Hepatocyte (in vitro differentiated cells): Measurements from ENCODE around the gene GCNA. TPM values are rescaled to one million over a fixed set of nuclear protein-coding genes. Genes with fewer than 3 reads are reported as not detected.

Experiments
- DNase-seq: peaks from one replicate; pipeline ENCODE4 v3.0.0-alpha.2; 2016; ENCODE audit warnings: low spot score
- H2AFZ ChIP-seq: fragments of 200-600 bp; sonication (generic); 2 replicates; pipeline ENCODE4 v1.6.0; 2016; ENCODE audit warnings: antibody characterized with exemption, mild to moderate bottlenecking
- H3K27ac ChIP-seq: fragments of 200-600 bp; sonication (generic); 2 replicates; pipeline ENCODE4 v1.5.1; 2016; ENCODE audit warnings: mild to moderate bottlenecking
- H3K27me3 ChIP-seq: fragments of 200-600 bp; sonication (generic); 2 replicates; pipeline ENCODE4 v1.6.1; 2016
- H3K36me3 ChIP-seq: fragments of 200-600 bp; sonication (generic); replicated peaks from 2 replicates; pipeline ENCODE4 v1.5.1; 2016; ENCODE audit warnings: low read depth; ENCODE audit not compliant: insufficient read depth
- H3K4me1 ChIP-seq: fragments of 200-600 bp; sonication (generic); 2 replicates; pipeline ENCODE4 v1.5.1; 2016; ENCODE audit warnings: mild to moderate bottlenecking, moderate library complexity; ENCODE audit not compliant: insufficient read depth
- H3K4me2 ChIP-seq: fragments of 200-600 bp; sonication (generic); 2 replicates; pipeline ENCODE4 v1.6.0; 2016
- H3K4me3 ChIP-seq: fragments of 200-600 bp; sonication (generic); 2 replicates; pipeline ENCODE4 v1.5.1; 2016; ENCODE audit warnings: mild to moderate bottlenecking
- H3K79me2 ChIP-seq: fragments of 200-600 bp; sonication (generic); 2 replicates; pipeline ENCODE4 v1.6.0; 2017; ENCODE audit warnings: mild to moderate bottlenecking
- H3K9me2 ChIP-seq: fragments of 200-600 bp; sonication (generic); replicated peaks from 2 replicates; pipeline ENCODE4 v1.6.0; 2017; ENCODE audit warnings: mild to moderate bottlenecking; ENCODE audit not compliant: insufficient read depth
- H3K9me3 ChIP-seq: fragments of 200-600 bp; sonication (generic); 2 replicates; pipeline ENCODE4 v1.5.1; 2016; ENCODE audit warnings: low read depth, mild to moderate bottlenecking
- H4K20me1 ChIP-seq: fragments of 200-600 bp; sonication (generic); 2 replicates; pipeline ENCODE4 v1.6.0; 2016; ENCODE audit warnings: mild to moderate bottlenecking; ENCODE audit not compliant: insufficient read depth, poor library complexity, severe bottlenecking
- EZH2 ChIP-seq: fragments of 200-600 bp; sonication (generic); IDR thresholded peaks from 2 replicates; pipeline ENCODE4 v1.6.1; 2016; ENCODE audit warnings: antibody characterized with exemption, mild to moderate bottlenecking, borderline replicate concordance
- EZH2phosphoT487 ChIP-seq: fragments of 200-600 bp; sonication (generic); IDR thresholded peaks from one replicate; pipeline ENCODE4 v1.6.1; 2018; ENCODE audit warnings: antibody characterized with exemption, mild to moderate bottlenecking, low read depth, moderate library complexity; ENCODE audit not compliant: unreplicated experiment, severe bottlenecking
- WGBS: methylation state at CpG from one replicate; pipeline ENCODE4 v1.1.6; 2016; ENCODE audit warnings: low lambda C conversion rate; ENCODE audit errors: missing lambda C conversion rate; 5-methylcytosine and 5-hydroxymethylcytosine counted together
- polyA plus RNA-seq: library from polyadenylated mRNA; unstranded; fragments of >200 nt; fragmentation: Nextera tagmentation; extraction: Ambion mirVana; gene quantifications from 2 replicates; pipeline ENCODE4 v1.2.1, GENCODE V29; 2016
- total RNA-seq: library from RNA; depleted of rRNA; stranded (reverse); fragments of >200 nt; gene quantifications from 2 replicates; pipeline ENCODE4 v1.2.3, GENCODE V29; 2014
- TF ChIP-seq, protein P1 (sequence below): fragments of 200-600 bp; sonication (generic); IDR thresholded peaks from 2 replicates; pipeline ENCODE4 v1.5.1; 2016; ENCODE audit warnings: antibody characterized with exemption, mild to moderate bottlenecking; ENCODE audit not compliant: poor library complexity

The GCNA gene
- total and polyA plus RNA-seq, 2 experiments from 2014 or later, result 0.42 to 0.50 TPM

DNA sequence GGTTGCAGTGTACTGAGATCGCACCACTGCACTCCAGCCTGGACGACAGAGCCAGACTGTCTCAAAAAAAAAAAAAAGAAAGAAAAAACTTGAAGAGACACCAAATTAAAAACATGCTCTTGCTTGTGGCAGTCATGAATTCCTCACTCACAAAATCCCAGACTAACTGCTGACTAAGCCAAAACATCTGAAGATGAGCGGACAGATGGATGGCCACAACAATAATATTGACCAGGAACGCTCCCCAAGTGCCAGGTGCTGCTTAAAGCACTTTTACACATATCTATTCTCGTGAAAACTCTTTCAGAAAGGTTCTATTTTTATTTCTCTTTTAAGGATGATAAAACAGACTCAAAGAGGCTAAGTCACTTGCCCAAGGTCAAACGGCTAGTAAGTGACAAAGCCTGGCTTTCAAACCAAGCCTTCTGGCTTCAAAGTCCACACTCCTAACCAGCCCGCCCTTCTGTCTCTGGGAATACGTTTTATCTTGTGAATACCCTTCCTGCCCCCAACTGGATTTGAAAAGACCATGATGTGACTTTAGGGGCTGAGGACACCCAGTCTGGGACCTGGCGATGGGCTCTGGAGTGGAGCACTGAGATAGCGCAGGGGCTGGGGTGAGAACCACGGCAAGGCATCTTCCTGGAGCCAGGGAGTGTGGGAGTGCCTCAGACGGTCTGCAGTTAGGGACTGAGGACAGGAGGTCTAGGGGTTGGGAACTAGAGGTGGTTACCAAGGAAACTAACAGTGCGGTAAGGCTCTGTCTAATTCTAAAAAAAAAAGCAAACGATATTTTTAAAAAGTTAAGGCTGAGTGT, 49.6 kb downstream of the GCNA start:
- WGBS, result 68% methylated on average over 14 of the region's 14 CpGs

DNA sequence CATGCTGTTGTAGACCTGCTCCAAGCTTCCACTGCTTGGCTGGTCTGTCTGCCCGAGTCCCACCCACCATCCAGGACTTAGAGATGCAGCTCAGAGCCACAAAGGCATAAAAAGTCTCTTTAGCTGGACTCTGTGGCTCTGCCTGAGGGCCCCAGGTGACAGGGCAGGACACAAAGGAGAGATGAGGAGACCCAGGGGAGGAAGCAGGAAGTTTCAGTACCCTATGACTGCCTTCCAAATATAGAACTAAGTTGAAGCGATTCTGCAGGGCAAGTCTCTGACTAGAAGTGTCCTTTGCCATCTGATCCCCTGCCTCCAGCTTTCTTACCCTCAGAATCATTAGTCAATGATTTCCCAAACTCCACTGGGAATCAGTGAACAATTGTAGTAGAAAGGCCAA, 51.2 kb downstream of the GCNA start:
- TF ChIP-seq EZH2 (no peak), EZH2phosphoT487 (no peak)
- TF ChIP-seq, protein P1, sequence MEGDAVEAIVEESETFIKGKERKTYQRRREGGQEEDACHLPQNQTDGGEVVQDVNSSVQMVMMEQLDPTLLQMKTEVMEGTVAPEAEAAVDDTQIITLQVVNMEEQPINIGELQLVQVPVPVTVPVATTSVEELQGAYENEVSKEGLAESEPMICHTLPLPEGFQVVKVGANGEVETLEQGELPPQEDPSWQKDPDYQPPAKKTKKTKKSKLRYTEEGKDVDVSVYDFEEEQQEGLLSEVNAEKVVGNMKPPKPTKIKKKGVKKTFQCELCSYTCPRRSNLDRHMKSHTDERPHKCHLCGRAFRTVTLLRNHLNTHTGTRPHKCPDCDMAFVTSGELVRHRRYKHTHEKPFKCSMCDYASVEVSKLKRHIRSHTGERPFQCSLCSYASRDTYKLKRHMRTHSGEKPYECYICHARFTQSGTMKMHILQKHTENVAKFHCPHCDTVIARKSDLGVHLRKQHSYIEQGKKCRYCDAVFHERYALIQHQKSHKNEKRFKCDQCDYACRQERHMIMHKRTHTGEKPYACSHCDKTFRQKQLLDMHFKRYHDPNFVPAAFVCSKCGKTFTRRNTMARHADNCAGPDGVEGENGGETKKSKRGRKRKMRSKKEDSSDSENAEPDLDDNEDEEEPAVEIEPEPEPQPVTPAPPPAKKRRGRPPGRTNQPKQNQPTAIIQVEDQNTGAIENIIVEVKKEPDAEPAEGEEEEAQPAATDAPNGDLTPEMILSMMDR, result no peak
- WGBS, result 67% methylated on average over 2 of the region's 2 CpGs
- Histone ChIP-seq H2AFZ (no peak overlapping the region), H3K9me3 (no peaks in the 10 kb centered on the region), H3K4me2 (no peak overlapping the region), H3K9me2 (no peaks in the 10 kb centered on the region), H3K79me2 (no peaks in the 10 kb centered on the region), H3K4me1 (no peaks in the 10 kb centered on the region), H3K36me3 (no peaks in the 10 kb centered on the region), H3K27me3 (no peaks in the 10 kb centered on the region), H3K27ac (no peak overlapping the region), H4K20me1 (no peaks in the 10 kb centered on the region), H3K4me3 (no peak overlapping the region)
- no peak for DNase-seq

More for the DNA sequence above, 49.6 kb downstream of the GCNA start:
- no peak overlapping the region for H3K27ac ChIP-seq
- no peaks in the 10 kb centered on the region for H3K9me2 ChIP-seq
- no peaks in the 10 kb centered on the region for H3K9me3 ChIP-seq
- H3K4me1 ChIP-seq, result peaks cover 5% of the 10 kb centered on the region
- no peak for TF ChIP-seq EZH2
- TF ChIP-seq, protein P1, result no peak
- TF ChIP-seq EZH2phosphoT487, result no peak
- DNase-seq, result no peak
- H3K79me2 ChIP-seq, result no peaks in the 10 kb centered on the region
- H3K4me2 ChIP-seq, result no peak overlapping the region
- H3K36me3 ChIP-seq, result no peaks in the 10 kb centered on the region
- no peak overlapping the region for H2AFZ ChIP-seq
- no peak overlapping the region for H3K4me3 ChIP-seq
- no peaks in the 10 kb centered on the region for H3K27me3 ChIP-seq
- H4K20me1 ChIP-seq, result no peaks in the 10 kb centered on the region

DNA sequence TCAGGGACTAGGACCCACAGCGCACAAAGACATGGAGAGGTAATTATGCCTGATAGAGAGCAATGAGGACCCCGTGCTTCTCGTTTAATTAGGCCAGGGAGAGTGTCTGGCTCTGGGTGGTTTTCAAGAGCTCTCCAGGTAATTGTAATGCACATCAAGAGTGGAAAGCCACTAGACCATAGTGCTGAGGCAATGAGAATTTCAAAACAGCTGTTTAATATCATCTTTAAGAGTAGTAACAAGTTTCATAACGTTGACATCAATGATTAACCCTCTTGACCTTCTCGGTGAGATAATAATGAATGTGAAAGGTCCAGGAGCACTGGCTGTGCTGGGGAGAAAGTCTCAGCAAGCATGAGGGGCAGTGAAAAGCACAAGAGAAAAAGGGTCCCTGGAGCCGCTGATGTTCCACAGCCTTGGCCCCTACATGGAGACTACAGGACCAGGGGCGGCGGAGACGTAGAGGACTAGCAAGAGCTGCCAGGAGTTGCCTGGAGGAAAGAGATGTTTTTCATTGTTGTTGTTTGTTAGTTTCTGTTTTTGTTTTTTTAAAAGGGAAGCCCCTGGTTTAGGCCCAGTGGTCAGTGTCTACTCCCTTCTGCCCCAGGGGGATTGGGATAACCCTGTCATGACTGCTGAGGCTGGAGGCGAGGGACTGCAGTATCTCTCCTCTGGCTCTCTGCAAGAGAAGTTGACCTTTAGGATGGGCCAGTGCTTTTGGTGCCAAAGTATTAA, 54.9 kb downstream of the GCNA start:
- Histone ChIP-seq H3K9me2 (no peaks in the 10 kb centered on the region), H3K4me2 (no peak overlapping the region), H2AFZ (no peak overlapping the region), H3K4me3 (no peak overlapping the region), H3K27me3 (no peaks in the 10 kb centered on the region), H3K79me2 (no peaks in the 10 kb centered on the region), H3K4me1 (no peaks in the 10 kb centered on the region), H3K9me3 (no peaks in the 10 kb centered on the region), H4K20me1 (no peaks in the 10 kb centered on the region), H3K36me3 (no peaks in the 10 kb centered on the region), H3K27ac (no peak overlapping the region)
- WGBS, result 66% methylated on average over 10 of the region's 10 CpGs
- TF ChIP-seq, protein P1, result no peak
- TF ChIP-seq EZH2 (no peak), EZH2phosphoT487 (no peak)
- DNase-seq, result no peak
